Astrocyte (in vitro differentiated cells and primary cell): ENCODE measurements around the gene CTIF. TPM values are rescaled to one million over a fixed set of nuclear protein-coding genes. Genes with fewer than 3 reads are reported as not detected.

Experiments used
- DNase-seq: peaks from one replicate; pipeline ENCODE4 v3.0.0-alpha.2; 2010; ENCODE audit warnings: low read depth
- FAIRE-seq: peaks from 2 replicates; lab custom pipeline; 2011; peaks lifted over from hg19 to GRCh38; lab: Jason Lieb, UNC
- H2AFZ ChIP-seq: 2 replicates; pipeline ENCODE4 v1.6.0; 2012; ENCODE audit warnings: low read depth, low read length, inconsistent platforms
- H3K27ac ChIP-seq: 2 replicates; pipeline ENCODE4 v1.5.1; 2011; ENCODE audit warnings: low read depth, low read length, inconsistent platforms
- H3K27me3 ChIP-seq: 2 replicates; pipeline ENCODE4 v1.6.0; 2011; ENCODE audit warnings: low read length, inconsistent platforms; ENCODE audit not compliant: insufficient read depth
- H3K36me3 ChIP-seq: 2 replicates; pipeline ENCODE4 v1.5.1; 2011; ENCODE audit warnings: low read length, inconsistent platforms; ENCODE audit not compliant: insufficient read depth
- H3K4me1 ChIP-seq: 2 replicates; pipeline ENCODE4 v1.5.1; 2011; ENCODE audit warnings: low read length, inconsistent platforms; ENCODE audit not compliant: insufficient read depth
- H3K4me2 ChIP-seq: 2 replicates; pipeline ENCODE4 v1.6.0; 2012; ENCODE audit warnings: low read length, inconsistent platforms
- H3K4me3 ChIP-seq: 2 replicates; pipeline ENCODE4 v1.5.1; 2011; ENCODE audit warnings: low read depth, mild to moderate bottlenecking, low read length, inconsistent platforms; ENCODE audit not compliant: insufficient read depth
- H3K79me2 ChIP-seq: 2 replicates; pipeline ENCODE4 v1.6.0; 2012; ENCODE audit warnings: mild to moderate bottlenecking, low read length, inconsistent platforms; ENCODE audit not compliant: insufficient read depth
- H3K9ac ChIP-seq: 2 replicates; pipeline ENCODE4 v1.6.0; 2012; ENCODE audit warnings: mild to moderate bottlenecking, low read length, inconsistent platforms
- H3K9me3 ChIP-seq: 2 replicates; pipeline ENCODE4 v1.5.1; 2012; ENCODE audit warnings: low read depth, mild to moderate bottlenecking, low read length, inconsistent platforms; ENCODE audit not compliant: insufficient read depth
- H4K20me1 ChIP-seq: 2 replicates; pipeline ENCODE4 v1.6.0; 2012; ENCODE audit warnings: low read length, inconsistent platforms; ENCODE audit not compliant: insufficient read depth
- H3K27ac Mint-ChIP-seq: one replicate; pipeline ENCODE4 v1.8.0; 2021; ENCODE audit warnings: mild to moderate bottlenecking, mixed read lengths; ENCODE audit not compliant: unreplicated experiment
- H3K27me3 Mint-ChIP-seq: one replicate; pipeline ENCODE4 v1.8.0; 2021; ENCODE audit warnings: low read depth, mixed read lengths; ENCODE audit not compliant: unreplicated experiment
- H3K36me3 Mint-ChIP-seq: one replicate; pipeline ENCODE4 v1.8.0; 2021; ENCODE audit warnings: low read depth, mixed read lengths; ENCODE audit not compliant: unreplicated experiment
- H3K4me1 Mint-ChIP-seq: one replicate; pipeline ENCODE4 v1.8.0; 2021; ENCODE audit warnings: low read depth, mixed read lengths; ENCODE audit not compliant: unreplicated experiment
- H3K4me3 Mint-ChIP-seq: one replicate; pipeline ENCODE4 v1.8.0; 2021; ENCODE audit warnings: mild to moderate bottlenecking, moderate library complexity, mixed read lengths; ENCODE audit not compliant: unreplicated experiment
- H3K9me3 Mint-ChIP-seq: one replicate; pipeline ENCODE4 v1.8.0; 2021; ENCODE audit warnings: mild to moderate bottlenecking, mixed read lengths; ENCODE audit not compliant: unreplicated experiment
- EZH2 ChIP-seq: IDR thresholded peaks from 2 replicates; pipeline ENCODE4 v1.6.1; 2012; ENCODE audit warnings: mild to moderate bottlenecking, low read length, inconsistent platforms; ENCODE audit not compliant: insufficient read depth
- total RNA-seq: library from RNA; stranded (reverse); gene quantifications from 2 replicates; pipeline ENCODE4 v1.2.1, GENCODE V29; 2021
- TF ChIP-seq, protein P1 (sequence below): IDR thresholded peaks from 2 replicates; pipeline ENCODE4 v1.5.1; 2011; ENCODE audit warnings: low read depth, mild to moderate bottlenecking, inconsistent platforms, low read length, moderate library complexity; ENCODE audit not compliant: insufficient read depth

The CTIF gene
- total RNA-seq, 1 donor from 2014 or later = 101 TPM

DNA sequence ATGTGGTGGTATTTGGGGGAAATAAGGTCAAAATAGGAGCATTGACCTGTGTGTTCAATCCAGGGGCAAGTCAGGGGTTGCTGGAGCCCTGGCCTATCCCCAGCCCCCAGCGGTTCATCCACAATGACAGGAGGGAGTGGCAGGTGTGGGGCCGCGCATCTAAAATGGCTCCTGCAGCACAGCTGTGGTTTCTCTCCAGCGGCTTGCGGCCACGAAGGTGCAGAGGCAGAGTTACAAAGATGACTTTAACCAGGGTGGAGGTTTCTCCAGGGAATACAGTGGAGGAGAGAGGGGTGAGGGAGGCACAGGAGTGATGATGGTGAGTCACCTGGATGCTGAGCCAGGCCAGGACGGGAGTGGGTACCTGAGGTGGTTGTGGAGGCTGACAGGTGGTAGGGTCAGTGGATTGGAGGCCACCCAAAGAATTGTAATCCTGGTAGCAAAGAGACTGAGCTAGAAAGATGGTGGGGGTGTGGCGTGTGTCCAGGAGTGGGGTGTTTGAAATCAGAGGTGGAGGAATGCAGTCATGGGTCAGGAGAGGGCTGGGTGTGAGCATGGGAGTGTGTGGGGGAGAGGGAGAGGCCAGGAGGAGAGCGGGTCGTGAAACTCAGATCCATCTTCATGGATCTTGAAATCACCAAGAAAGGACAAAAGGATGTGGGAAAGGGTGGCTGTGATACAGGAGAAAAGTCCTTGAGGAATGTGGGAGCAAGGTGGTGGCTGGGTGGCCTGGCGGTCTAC, 83.2 kb downstream of the CTIF start:
- H3K27ac Mint-ChIP-seq = peak overlapping the region; percentile 91
- H3K9me3 Mint-ChIP-seq = peaks cover 2% of the 10 kb centered on the region
- Histone ChIP-seq H3K27ac (peak overlapping the region; percentile 89), H3K9ac (peak overlapping the region; percentile 79), H3K36me3 (no peaks in the 10 kb centered on the region), H3K9me3 (no peaks in the 10 kb centered on the region), H3K4me1 (peaks cover 41% of the 10 kb centered on the region), H3K79me2 (peaks cover 9% of the 10 kb centered on the region), H3K27me3 (no peaks in the 10 kb centered on the region), H4K20me1 (peaks cover 13% of the 10 kb centered on the region), H2AFZ (no peak overlapping the region), H3K4me2 (peak overlapping the region; percentile 63), H3K4me3 (peak overlapping the region; percentile 32)
- no peaks in the 10 kb centered on the region for H3K27me3 Mint-ChIP-seq
- FAIRE-seq (no peak), DNase-seq (peak; percentile 53)
- peaks cover 65% of the 10 kb centered on the region for H3K4me1 Mint-ChIP-seq
- peak overlapping the region; percentile 78 for H3K4me3 Mint-ChIP-seq
- H3K36me3 Mint-ChIP-seq = peaks cover 28% of the 10 kb centered on the region
- TF ChIP-seq, protein P1, sequence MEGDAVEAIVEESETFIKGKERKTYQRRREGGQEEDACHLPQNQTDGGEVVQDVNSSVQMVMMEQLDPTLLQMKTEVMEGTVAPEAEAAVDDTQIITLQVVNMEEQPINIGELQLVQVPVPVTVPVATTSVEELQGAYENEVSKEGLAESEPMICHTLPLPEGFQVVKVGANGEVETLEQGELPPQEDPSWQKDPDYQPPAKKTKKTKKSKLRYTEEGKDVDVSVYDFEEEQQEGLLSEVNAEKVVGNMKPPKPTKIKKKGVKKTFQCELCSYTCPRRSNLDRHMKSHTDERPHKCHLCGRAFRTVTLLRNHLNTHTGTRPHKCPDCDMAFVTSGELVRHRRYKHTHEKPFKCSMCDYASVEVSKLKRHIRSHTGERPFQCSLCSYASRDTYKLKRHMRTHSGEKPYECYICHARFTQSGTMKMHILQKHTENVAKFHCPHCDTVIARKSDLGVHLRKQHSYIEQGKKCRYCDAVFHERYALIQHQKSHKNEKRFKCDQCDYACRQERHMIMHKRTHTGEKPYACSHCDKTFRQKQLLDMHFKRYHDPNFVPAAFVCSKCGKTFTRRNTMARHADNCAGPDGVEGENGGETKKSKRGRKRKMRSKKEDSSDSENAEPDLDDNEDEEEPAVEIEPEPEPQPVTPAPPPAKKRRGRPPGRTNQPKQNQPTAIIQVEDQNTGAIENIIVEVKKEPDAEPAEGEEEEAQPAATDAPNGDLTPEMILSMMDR = no peak
- no peak for TF ChIP-seq EZH2

DNA sequence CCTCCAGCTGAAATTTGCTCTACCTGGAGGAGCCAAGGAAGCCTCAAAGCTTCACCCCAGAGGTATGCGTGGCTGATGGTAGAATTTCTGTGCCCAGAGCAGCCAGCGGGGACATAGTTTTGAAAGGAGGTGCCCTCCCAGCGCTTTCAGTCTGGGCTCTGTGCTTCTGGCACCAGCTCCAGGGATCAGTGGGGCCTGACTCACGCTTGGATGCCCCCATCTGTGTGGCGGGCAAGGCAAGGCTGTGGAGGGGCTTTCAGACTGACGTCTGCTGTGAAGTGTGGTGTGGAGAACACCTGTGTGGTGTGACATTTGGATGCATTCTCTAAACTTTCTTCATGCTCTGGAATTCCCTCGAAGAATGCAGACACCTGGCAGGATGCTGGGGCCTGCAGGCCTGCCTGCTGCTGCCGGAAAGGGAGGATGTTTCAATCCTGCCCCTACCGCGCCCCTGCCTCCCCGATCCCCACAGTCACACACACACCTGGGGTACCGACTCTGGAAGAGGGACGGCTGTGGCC, 84.1 kb downstream of the CTIF start:
- Histone ChIP-seq H3K9ac (peak overlapping the region; percentile 79), H3K36me3 (no peaks in the 10 kb centered on the region), H3K4me3 (no peak overlapping the region), H3K27ac (peak overlapping the region; percentile 89), H3K27me3 (no peaks in the 10 kb centered on the region), H3K4me1 (peaks cover 47% of the 10 kb centered on the region), H2AFZ (no peak overlapping the region), H4K20me1 (peaks cover 3% of the 10 kb centered on the region), H3K9me3 (no peaks in the 10 kb centered on the region), H3K79me2 (peaks cover 7% of the 10 kb centered on the region), H3K4me2 (peak overlapping the region; percentile 63)
- peak; percentile 80 for DNase-seq
- FAIRE-seq = no peak
- Mint-ChIP-seq H3K9me3 (peaks cover 2% of the 10 kb centered on the region), H3K4me1 (peaks cover 71% of the 10 kb centered on the region), H3K4me3 (no peak overlapping the region), H3K27me3 (no peaks in the 10 kb centered on the region), H3K36me3 (peaks cover 32% of the 10 kb centered on the region), H3K27ac (peak overlapping the region; percentile 91)
- TF ChIP-seq, protein P1 = no peak
- TF ChIP-seq EZH2 = no peak
